ENCODE data around the gene LRRC56.
A peak's percentile ranks its signal among the peaks of the same experiment; 100 is the strongest.
"Not testable (repeated sequence)": the region's sequence is repeated elsewhere in the genome, so short reads cannot be mapped to it uniquely, and the experiment has no call there.

The LRRC56 gene

DNA sequence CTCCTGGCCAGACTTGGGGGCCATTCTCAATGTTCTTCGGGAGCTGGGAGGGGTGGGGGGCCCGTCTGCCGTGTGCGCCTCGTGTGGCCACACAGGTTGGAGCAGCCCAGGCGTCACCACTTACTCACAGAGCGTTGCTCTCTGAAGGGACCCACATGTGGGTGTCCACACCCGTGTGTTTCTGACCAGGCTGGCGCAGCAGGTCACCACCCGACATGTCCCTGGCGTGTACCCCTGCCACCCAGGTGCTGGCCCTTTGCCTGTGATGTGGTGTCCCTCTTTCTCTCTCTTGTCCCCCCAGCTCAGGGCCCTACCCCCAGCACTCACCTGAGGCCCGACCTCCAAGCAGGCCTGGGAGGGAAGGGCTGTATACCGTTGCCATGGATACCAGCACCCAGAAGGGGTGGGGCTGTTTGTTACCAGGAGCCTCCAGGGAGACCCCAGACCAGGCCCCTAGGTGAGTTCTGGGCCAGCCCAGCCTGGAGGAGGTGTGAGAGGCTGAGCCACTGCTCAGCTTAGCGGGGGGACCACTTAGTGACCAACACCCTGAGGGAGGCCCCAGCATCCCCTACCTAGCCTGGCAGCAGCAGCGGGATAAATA lies 21.8 kb downstream of the LRRC56 start:
- DNase-seq (ENCODE audit: low read depth), result no peak

DNA sequence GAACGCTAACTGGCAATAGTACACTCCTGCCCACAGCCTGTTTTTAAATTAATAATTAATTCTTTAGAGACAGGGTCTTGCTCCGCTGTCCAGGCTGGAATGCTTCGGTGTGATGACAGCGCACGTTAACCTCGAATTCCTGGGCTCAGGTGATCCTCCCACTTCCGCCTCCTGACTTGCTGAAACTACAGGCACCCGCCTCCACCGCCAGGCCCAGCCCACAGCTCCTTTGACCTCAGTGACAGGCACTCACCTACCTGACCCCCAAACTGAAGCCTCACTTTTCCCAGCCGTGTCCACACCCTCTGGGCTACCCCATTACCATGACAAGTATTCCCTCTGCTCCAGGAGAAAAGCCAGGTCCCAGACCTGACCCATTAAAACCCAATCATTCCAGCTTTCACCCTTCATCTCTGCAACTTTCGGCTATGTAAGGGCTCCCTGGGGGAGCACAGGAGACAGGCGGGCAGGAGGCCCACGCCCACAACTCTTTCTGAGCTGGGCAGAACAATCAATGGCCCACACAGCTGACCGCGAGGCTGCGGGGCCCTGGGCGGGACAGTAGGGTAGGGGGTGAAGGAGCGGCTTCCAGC lies 22.5 kb downstream of the LRRC56 start:
- DNase-seq (ENCODE audit: low read depth), result no peak

- peak; percentile 87 for DNase-seq (ENCODE audit: low read depth)
Observed at GRCh38 chr11:560305-561147, 23.2 kb downstream of the LRRC56 start, which contains the start of the genes LMNTD2 and RASSF7. Gene LMNTD2 (minus strand): TSS chr11:560738. CDS start chr11:560716, 22 bp downstream. Gene RASSF7 (plus strand): TSS chr11:560970. CDS start chr11:561769, 799 bp downstream.

DNA sequence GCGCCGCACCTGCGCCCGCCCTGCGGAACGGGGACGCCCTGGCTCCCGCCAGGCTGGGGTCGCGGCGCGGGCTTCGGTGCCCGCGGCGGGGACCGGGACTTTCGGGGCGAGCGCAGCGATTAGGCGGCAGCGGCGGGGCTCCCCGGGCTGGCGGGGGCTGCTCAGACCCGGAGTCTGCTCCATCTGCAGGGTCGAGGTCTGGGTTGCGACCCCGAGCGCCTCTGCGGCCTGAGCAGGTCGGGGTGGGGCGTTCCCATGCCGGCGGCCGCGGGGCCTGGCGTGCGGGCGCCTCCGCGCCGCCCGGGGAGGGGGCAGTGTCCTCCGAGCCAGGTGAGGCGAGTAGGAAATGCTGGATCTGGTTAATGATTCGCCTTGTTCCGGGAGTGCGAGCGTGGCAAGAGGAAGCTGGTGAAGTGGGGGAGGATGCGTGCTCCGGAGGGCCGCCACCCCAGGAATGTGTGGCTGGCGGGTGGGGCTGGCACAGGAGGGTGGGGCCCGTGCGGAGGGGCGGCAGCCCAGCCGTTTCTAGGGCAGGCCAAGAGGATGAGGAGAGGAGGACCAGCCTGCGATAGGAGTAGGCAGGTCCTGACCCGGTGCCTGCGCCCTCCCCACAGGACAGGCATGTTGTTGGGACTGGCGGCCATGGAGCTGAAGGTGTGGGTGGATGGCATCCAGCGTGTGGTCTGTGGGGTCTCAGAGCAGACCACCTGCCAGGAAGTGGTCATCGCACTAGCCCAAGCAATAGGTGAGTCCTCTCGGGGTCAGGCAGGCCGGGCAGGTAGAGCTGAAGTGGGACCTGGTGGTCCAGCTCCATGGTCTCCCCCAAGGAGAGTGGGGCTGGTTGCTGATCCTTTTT lies 24.0 kb downstream of the LRRC56 start:
- DNase-seq (ENCODE audit: low read depth), result peak; percentile 58

GRCh38 chr11:562046-562645 lies 24.8 kb downstream of the LRRC56 start:
- DNase-seq (ENCODE audit: low read depth), result no peak

GRCh38 chr11:563066-563811 lies 25.9 kb downstream of the LRRC56 start:
- no peak for DNase-seq (ENCODE audit: low read depth)

- no peak for DNase-seq (ENCODE audit: low read depth)
Observed at GRCh38 chr11:563812-564578, 26.7 kb downstream of the LRRC56 start.

- no peak for DNase-seq (ENCODE audit: low read depth)
Observed at GRCh38 chr11:565921-566509, 28.7 kb downstream of the LRRC56 start.

- DNase-seq (ENCODE audit: low read depth), result no peak
Observed at GRCh38 chr11:567011-567628, 29.8 kb downstream of the LRRC56 start.

DNA sequence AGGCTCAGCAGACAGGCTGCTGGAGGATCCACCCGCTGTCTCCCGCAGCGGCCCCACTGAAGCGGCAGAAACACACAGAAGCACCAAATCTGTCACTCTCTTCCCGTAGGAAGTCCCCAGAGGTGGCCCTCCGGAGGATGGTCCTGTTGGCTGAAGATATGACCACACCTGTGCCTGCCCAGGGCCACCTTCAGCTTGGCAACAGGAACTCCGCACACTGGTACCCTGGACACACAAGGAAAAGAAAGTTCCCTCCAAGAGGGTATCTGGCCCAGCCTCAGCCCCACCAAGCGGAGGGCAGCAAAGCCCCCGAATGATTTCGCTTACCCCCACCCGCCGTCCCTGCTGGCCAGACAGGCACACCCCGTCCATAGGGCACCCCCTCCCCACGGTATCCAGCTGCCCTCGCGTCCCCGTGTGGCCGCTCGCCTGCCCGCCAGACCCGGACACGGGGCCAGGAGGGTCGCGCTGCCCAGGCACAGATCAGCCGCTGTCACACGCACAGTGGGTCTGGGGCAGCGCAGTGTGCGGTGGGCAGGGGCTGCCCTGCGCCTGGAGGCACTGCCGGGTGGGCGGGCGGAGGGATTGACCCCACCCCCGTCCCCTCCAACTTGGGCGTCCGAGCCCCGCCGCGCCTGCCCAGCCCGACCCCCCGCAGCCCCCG lies 30.4 kb downstream of the LRRC56 start:
- DNase-seq (ENCODE audit: low read depth), result no peak

- peak; percentile 94 for DNase-seq (ENCODE audit: low read depth)
Observed at GRCh38 chr11:568306-569157, 31.2 kb downstream of the LRRC56 start.

DNA sequence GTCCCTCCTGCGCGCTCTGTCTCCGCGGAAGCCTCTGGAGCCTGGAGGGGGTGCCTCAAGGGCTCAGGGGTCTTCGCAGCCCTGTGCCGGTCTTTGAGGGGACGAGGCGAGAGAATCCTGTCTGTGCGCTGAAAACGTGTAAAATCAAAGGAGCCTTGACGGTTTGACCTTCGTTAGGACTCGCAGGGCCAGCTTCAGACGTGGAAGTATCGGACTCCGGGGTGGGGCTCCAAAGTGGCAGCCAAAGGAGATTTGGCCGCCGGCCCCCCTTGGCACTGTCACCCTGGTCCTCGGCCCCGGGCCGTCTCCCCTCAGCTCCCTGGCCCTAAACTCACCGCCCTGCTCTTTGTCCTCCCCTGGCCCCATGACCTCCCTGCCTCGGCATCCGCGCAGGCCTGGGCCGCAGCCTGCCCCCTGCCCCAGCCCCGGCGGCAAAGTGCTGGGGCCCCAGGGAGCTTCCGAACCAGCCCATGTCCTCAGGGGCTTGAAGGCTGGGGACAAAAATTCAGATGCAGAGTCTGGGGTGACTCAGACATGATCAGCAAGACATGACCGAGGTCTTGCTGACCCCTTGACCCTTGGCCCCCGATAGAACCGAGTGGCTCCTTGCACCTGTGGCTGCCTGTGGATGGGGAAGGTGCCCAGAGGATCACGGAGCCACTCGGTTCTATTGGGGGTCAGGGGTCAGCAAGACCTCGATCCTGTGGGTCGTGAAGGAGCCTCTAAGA lies 32.0 kb downstream of the LRRC56 start:
- no peak for DNase-seq (ENCODE audit: low read depth)

- no peak for DNase-seq (ENCODE audit: low read depth)
Observed at GRCh38 chr11:571802-572185, 34.5 kb downstream of the LRRC56 start.

- no peak for DNase-seq (ENCODE audit: low read depth)
Observed at GRCh38 chr11:573146-573759, 35.9 kb downstream of the LRRC56 start.

- DNase-seq (ENCODE audit: low read depth), result not testable (repeated sequence)
Observed at GRCh38 chr11:574031-574570, 36.8 kb downstream of the LRRC56 start.

- no peak for DNase-seq (ENCODE audit: low read depth)
Observed at GRCh38 chr11:574632-575312, 37.4 kb downstream of the LRRC56 start.
